Stimulated activated CD8-positive, alpha-beta memory T cell treated with anti-CD3 and anti-CD28 coated beads, Interleukin-15, amount 100 ng/mL, for 24 hours (primary cell): ENCODE measurements around the gene OR2B2.

ENCODE experiments used
- DNase-seq: peaks from one replicate; pipeline ENCODE4 v3.0.0-alpha.2; 2020; ENCODE audit warnings: low read depth

OR2B2 gene

GRCh38 chr6:27893836-27894807, 18.1 kb downstream of the OR2B2 start:
- peak; percentile 44 for DNase-seq

GRCh38 chr6:27893059-27893835, 18.9 kb downstream of the OR2B2 start:
- peak; percentile 47 for DNase-seq

- no peak for DNase-seq
These were observed 19.5 kb downstream of the OR2B2 start for GRCh38 chr6:27892649-27893058.

- DNase-seq, result no peak
These were observed 20.8 kb downstream of the OR2B2 start for GRCh38 chr6:27891320-27891875.

GRCh38 chr6:27890445-27891319, 21.5 kb downstream of the OR2B2 start:
- peak; percentile 36 for DNase-seq

GRCh38 chr6:27889628-27890444, 22.4 kb downstream of the OR2B2 start:
- no peak for DNase-seq

GRCh38 chr6:27889275-27889627, 22.9 kb downstream of the OR2B2 start:
- DNase-seq, result no peak

- no peak for DNase-seq
These were observed 23.6 kb downstream of the OR2B2 start for GRCh38 chr6:27888566-27888965.

GRCh38 chr6:27886073-27886472, 26.1 kb downstream of the OR2B2 start:
- no peak for DNase-seq

GRCh38 chr6:27883136-27883535, 29.1 kb downstream of the OR2B2 start:
- DNase-seq, result no peak

GRCh38 chr6:27882624-27883023, 29.6 kb downstream of the OR2B2 start:
- no peak for DNase-seq

GRCh38 chr6:27879837-27880236, 32.4 kb downstream of the OR2B2 start:
- no peak for DNase-seq

- DNase-seq, result no peak
These were observed 38.2 kb downstream of the OR2B2 start for GRCh38 chr6:27874016-27874415.

GRCh38 chr6:27873021-27873940, 38.9 kb downstream of the OR2B2 start:
- no peak for DNase-seq

- DNase-seq, result no peak
These were observed 39.6 kb downstream of the OR2B2 start for GRCh38 chr6:27872642-27873020.

- no peak for DNase-seq
These were observed 40.1 kb downstream of the OR2B2 start for GRCh38 chr6:27871924-27872638.

GRCh38 chr6:27870291-27870870, 41.8 kb downstream of the OR2B2 start:
- no peak for DNase-seq

GRCh38 chr6:27868311-27868710, 43.9 kb downstream of the OR2B2 start:
- DNase-seq, result no peak

GRCh38 chr6:27867945-27868300, 44.3 kb downstream of the OR2B2 start:
- DNase-seq, result no peak
